Raji (cell line): ENCODE results near the gene RHOC.

Source experiments
- POLR2A ChIP-seq: IDR thresholded peaks from 2 replicates; pipeline ENCODE4 v1.6.1; 2011; ENCODE audit warnings: low read depth, low read length, control low read depth; ENCODE audit not compliant: insufficient read depth

Gene RHOC

GRCh38 chr1:112707221-112708001 is 484 bp upstream of the RHOC start:
- no peak for TF ChIP-seq POLR2A

- TF ChIP-seq POLR2A: no peak
Observed at GRCh38 chr1:112704934-112705627, 1.8 kb downstream of the RHOC start.

GRCh38 chr1:112704391-112704933 is 2.5 kb downstream of the RHOC start:
- no peak for TF ChIP-seq POLR2A

GRCh38 chr1:112703706-112704105 is 3.2 kb downstream of the RHOC start:
- no peak for TF ChIP-seq POLR2A

- no peak for TF ChIP-seq POLR2A
Observed at GRCh38 chr1:112702420-112703261, 4.3 kb downstream of the RHOC start.

GRCh38 chr1:112702067-112702395 is 4.9 kb downstream of the RHOC start:
- no peak for TF ChIP-seq POLR2A

- TF ChIP-seq POLR2A: no peak
Observed at GRCh38 chr1:112701227-112702066, 5.5 kb downstream of the RHOC start.

- no peak for TF ChIP-seq POLR2A
Observed at GRCh38 chr1:112700290-112701226, 6.4 kb downstream of the RHOC start.

- TF ChIP-seq POLR2A: no peak
Observed at GRCh38 chr1:112699425-112700144, 7.3 kb downstream of the RHOC start.

- no peak for TF ChIP-seq POLR2A
Observed at GRCh38 chr1:112698366-112699310, 8.3 kb downstream of the RHOC start.

GRCh38 chr1:112697781-112698201 is 9.1 kb downstream of the RHOC start:
- no peak for TF ChIP-seq POLR2A
